RWPE2 (cell line): ENCODE results near the gene NPY.
A peak's percentile ranks its signal among the peaks of the same experiment; 100 is the strongest.

ENCODE experiments used
- ATAC-seq: fragments of 200-7000 bp; cut with Tn5 transposase; 3 replicates; pipeline ENCODE4 v1.9.1; 2021; ENCODE audit warnings: low read depth
- DNase-seq: peaks from one replicate; pipeline ENCODE4 v3.0.0-alpha.2; 2020; ENCODE audit warnings: low spot score
- H3K27ac ChIP-seq: fragments of 450-650 bp; 2 replicates; pipeline ENCODE4 v1.5.1; 2017; ENCODE audit warnings: mild to moderate bottlenecking; ENCODE audit not compliant: poor library complexity, severe bottlenecking
- H3K27me3 ChIP-seq: fragments of 250-450 bp; sonication (Bioruptor Pico); 2 replicates; pipeline ENCODE4 v1.5.1; 2021; ENCODE audit warnings: mild to moderate bottlenecking, moderate library complexity; ENCODE audit not compliant: insufficient read depth, poor library complexity, severe bottlenecking
- H3K36me3 ChIP-seq: fragments of 250-450 bp; sonication (Bioruptor Pico); 2 replicates; pipeline ENCODE4 v1.5.1; 2020; ENCODE audit warnings: low read depth, mild to moderate bottlenecking, moderate library complexity
- H3K4me1 ChIP-seq: fragments of 250-450 bp; sonication (Bioruptor Pico); 2 replicates; pipeline ENCODE4 v1.5.1; 2021; ENCODE audit warnings: mild to moderate bottlenecking, moderate library complexity; ENCODE audit not compliant: insufficient read depth, poor library complexity, severe bottlenecking
- H3K4me3 ChIP-seq: fragments of 250-450 bp; sonication (Bioruptor Pico); 2 replicates; pipeline ENCODE4 v1.5.1; 2021; ENCODE audit warnings: mild to moderate bottlenecking, moderate library complexity; ENCODE audit not compliant: severe bottlenecking
- H3K9me3 ChIP-seq: fragments of 250-450 bp; sonication (Bioruptor Pico); 2 replicates; pipeline ENCODE4 v1.5.1; 2021; ENCODE audit warnings: mild to moderate bottlenecking, moderate library complexity; ENCODE audit not compliant: severe bottlenecking
- CTCF ChIP-seq: fragments of 450-650 bp; IDR thresholded peaks from one replicate; pipeline ENCODE4 v1.5.1; 2017; ENCODE audit warnings: mild to moderate bottlenecking, moderate library complexity; ENCODE audit not compliant: poor library complexity, severe bottlenecking

The NPY gene

DNA sequence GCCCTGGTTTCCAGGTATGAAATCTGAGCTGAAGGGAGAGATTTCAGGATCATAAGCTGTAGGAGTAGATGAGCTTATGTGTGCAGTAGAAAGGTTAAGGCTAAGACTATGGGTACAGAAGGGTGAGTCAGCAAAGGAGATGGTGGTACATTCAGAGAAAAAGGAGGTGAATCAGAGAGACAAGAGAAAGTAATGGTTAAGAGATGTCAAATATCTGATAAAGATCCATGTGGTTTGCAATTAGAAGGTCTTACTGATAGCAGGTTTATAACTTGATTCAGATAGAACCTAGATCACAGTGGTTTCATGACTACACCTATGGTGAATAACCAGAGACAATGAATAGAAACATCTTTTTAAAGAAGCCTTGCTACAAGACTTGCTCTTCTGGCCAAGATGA, 4.5 kb upstream of the NPY start:
- DNase-seq (no peak), ATAC-seq (no peak)
- no peak overlapping the region for H3K27ac ChIP-seq
- peaks cover 48% of the 10 kb centered on the region for H3K27me3 ChIP-seq
- H3K9me3 ChIP-seq, result no peaks in the 10 kb centered on the region
- no peaks in the 10 kb centered on the region for H3K36me3 ChIP-seq
- H3K4me3 ChIP-seq, result no peak overlapping the region
- TF ChIP-seq CTCF, result no peak
- no peaks in the 10 kb centered on the region for H3K4me1 ChIP-seq

- DNase-seq (no peak), ATAC-seq (no peak)
- no peak for TF ChIP-seq CTCF
- no peaks in the 10 kb centered on the region for H3K36me3 ChIP-seq
- H3K27me3 ChIP-seq, result peaks cover 88% of the 10 kb centered on the region
- H3K4me3 ChIP-seq, result no peak overlapping the region
- no peak overlapping the region for H3K27ac ChIP-seq
- no peaks in the 10 kb centered on the region for H3K4me1 ChIP-seq
- H3K9me3 ChIP-seq, result no peaks in the 10 kb centered on the region
Observed at GRCh38 chr7:24283554-24283896, 465 bp upstream of the NPY start.

DNA sequence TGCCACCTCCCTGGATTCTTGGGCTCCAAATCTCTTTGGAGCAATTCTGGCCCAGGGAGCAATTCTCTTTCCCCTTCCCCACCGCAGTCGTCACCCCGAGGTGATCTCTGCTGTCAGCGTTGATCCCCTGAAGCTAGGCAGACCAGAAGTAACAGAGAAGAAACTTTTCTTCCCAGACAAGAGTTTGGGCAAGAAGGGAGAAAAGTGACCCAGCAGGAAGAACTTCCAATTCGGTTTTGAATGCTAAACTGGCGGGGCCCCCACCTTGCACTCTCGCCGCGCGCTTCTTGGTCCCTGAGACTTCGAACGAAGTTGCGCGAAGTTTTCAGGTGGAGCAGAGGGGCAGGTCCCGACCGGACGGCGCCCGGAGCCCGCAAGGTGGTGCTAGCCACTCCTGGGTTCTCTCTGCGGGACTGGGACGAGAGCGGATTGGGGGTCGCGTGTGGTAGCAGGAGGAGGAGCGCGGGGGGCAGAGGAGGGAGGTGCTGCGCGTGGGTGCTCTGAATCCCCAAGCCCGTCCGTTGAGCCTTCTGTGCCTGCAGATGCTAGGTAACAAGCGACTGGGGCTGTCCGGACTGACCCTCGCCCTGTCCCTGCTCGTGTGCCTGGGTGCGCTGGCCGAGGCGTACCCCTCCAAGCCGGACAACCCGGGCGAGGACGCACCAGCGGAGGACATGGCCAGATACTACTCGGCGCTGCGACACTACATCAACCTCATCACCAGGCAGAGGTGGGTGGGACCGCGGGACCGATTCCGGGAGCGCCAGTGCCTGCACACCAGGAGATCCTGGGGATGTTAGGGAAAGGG, 913 bp downstream of the NPY start:
- DNase-seq, result no peak
- Histone ChIP-seq H3K27ac (no peak overlapping the region), H3K9me3 (no peaks in the 10 kb centered on the region), H3K36me3 (no peaks in the 10 kb centered on the region), H3K27me3 (peaks cover 92% of the 10 kb centered on the region), H3K4me1 (no peaks in the 10 kb centered on the region), H3K4me3 (no peak overlapping the region)
- TF ChIP-seq CTCF, result peak; percentile 14
- peak; percentile 47; the same call in 2 of the 3 replicates for ATAC-seq

- Histone ChIP-seq H3K9me3 (no peaks in the 10 kb centered on the region), H3K27me3 (peaks cover 44% of the 10 kb centered on the region), H3K4me3 (no peak overlapping the region), H3K27ac (no peak overlapping the region), H3K36me3 (no peaks in the 10 kb centered on the region), H3K4me1 (no peaks in the 10 kb centered on the region)
- DNase-seq (no peak), ATAC-seq (peak; percentile 85)
- peak; percentile 64 for TF ChIP-seq CTCF
Observed at GRCh38 chr7:24290004-24290641, 6.1 kb downstream of the NPY start.

DNA sequence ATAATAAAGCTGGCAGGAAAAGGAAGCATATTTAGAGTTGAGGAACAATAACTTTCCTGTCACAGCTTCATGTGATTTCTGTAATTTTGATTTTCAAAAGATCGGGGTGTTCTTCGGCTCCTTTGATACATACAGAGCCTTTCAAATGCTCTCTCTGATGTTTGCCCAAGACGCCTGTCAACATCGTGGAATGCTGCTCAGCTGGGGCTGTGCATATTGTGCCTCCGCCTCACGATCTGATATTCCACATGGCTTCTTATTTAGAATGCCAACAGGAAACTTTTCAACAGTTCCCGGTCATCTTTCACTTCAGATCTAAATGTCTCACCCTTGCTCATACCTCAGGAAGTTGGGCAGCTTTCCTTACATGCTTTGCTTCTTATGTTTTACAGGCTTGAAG, 7.3 kb downstream of the NPY start:
- H3K4me1 ChIP-seq, result no peaks in the 10 kb centered on the region
- no peak overlapping the region for H3K27ac ChIP-seq
- no peak for TF ChIP-seq CTCF
- DNase-seq (no peak), ATAC-seq (peak; percentile 49; the same call in 1 of the 3 replicates)
- H3K9me3 ChIP-seq, result no peaks in the 10 kb centered on the region
- H3K4me3 ChIP-seq, result no peak overlapping the region
- peaks cover 32% of the 10 kb centered on the region for H3K27me3 ChIP-seq
- no peaks in the 10 kb centered on the region for H3K36me3 ChIP-seq
